HG02642 (cell line): ENCODE data around the gene ALK.
A peak's percentile ranks its signal among the peaks of the same experiment; 100 is the strongest.

Experiments
- ATAC-seq: cut with Tn5 transposase; IDR thresholded peaks from one replicate; pipeline ENCODE4 v1.9.1; 2021; ENCODE audit warnings: mild to moderate bottlenecking; ENCODE audit not compliant: unreplicated experiment, poor library complexity

ALK gene

DNA sequence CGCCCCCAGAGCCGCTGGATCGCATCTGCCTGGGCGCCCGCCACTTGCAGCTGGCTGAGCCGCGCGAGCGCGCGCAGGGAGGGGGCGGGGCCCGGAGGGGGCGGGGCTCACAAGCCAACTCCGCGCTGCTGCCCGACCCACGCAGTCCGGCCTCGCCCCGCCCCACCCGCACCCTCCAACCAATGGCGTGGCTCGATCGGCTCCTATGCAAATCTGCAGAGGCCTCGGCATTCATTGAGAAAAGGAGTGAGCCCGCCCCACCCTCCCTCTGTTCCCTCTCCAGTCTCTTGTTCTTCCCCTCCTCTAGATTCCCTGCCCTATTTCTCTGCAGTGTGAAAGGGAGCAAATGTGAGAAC, at the start of gene ALK:
Gene ALK (minus strand): TSS at position 27 of the 356 bp plus-strand sequence. CDS start 927 bp downstream, outside the sequence.
- peak; percentile 47 for ATAC-seq

DNA sequence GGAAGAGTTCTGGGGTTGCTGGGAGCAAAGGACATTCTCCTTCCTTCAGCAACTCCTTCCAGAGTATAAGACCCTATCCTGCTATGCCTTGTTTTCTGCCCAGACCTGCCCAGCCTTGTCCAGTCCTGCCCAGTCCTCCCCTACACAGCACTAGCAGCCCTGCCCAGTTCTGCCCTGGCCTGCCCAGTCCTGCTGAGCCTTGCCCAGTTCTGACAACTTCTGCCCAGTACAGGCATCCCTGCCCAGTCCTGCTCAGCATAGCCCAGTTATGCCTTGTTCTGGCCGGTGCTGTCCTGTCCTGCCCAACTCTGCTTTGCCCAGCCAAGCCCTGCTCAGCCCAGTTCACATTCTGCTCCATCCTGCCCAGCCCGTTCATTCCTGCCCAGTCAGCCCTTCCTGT, 44.9 kb upstream of the ALK start:
- no peak for ATAC-seq

DNA sequence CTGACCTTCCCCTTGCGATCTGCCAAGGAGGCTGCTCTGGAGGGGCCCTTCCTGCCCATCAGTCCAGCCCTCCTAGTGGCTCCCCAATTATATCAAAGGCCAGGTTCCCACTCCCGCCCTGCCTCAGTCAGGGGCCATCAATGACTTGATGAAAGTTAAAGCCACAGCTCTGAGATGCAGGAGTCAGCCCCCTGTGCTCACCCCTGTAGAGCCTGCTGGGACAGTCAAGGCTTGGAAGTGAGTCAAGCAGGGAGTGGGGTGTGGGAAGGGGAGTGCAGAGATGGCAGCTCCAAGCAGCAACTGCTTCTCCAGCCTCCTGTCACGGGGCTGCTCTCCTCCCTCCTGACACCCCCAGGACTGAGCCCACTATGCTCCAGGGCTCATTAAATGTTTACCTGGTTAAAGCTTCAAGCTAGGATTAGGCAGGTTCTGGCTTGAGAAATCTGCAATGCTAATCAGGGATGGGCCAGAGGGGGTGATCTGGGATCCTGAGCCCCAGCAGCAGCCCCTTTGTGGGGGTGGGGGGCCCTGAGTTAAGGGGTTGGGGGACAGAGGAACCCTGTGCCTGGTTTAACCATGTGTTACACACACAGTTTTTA, 42.7 kb upstream of the ALK start:
- ATAC-seq = no peak

GRCh38 chr2:29962922-29963321, 41.5 kb upstream of the ALK start:
- no peak for ATAC-seq

GRCh38 chr2:29954316-29954715, 32.9 kb upstream of the ALK start:
- no peak for ATAC-seq

GRCh38 chr2:29952973-29953372, 31.6 kb upstream of the ALK start:
- ATAC-seq = no peak

- no peak for ATAC-seq
Measured at GRCh38 chr2:29951576-29951975, 30.2 kb upstream of the ALK start.

GRCh38 chr2:29950481-29950880, 29.1 kb upstream of the ALK start:
- ATAC-seq = no peak

GRCh38 chr2:29949042-29949441, 27.7 kb upstream of the ALK start:
- no peak for ATAC-seq

- ATAC-seq = no peak
Measured at GRCh38 chr2:29946505-29946904, 25.1 kb upstream of the ALK start.

- ATAC-seq = no peak
Measured at GRCh38 chr2:29942711-29943110, 21.3 kb upstream of the ALK start.

GRCh38 chr2:29940706-29941105, 19.3 kb upstream of the ALK start:
- ATAC-seq = no peak

- no peak for ATAC-seq
Measured at GRCh38 chr2:29936020-29936419, 14.6 kb upstream of the ALK start.

DNA sequence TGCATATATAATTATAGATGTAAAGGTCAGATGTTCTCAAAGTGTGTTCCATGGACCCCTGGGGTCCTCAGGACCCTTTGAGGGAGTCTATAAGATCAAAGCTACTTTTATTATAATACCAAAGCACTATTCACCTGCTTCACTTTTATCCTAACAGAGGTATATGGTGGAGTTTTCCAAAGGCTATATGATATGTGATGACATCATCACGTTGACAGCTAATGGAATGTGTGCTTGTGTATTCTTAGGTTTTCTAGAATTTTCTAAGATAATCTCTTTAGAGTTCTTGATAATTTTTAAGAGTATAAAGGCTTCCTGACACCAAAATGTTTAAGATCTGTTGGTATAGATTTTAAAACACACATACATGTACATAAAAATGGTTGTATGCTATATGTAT, 10.4 kb upstream of the ALK start:
- ATAC-seq = no peak

GRCh38 chr2:29923110-29923721, 1.8 kb upstream of the ALK start:
- no peak for ATAC-seq

DNA sequence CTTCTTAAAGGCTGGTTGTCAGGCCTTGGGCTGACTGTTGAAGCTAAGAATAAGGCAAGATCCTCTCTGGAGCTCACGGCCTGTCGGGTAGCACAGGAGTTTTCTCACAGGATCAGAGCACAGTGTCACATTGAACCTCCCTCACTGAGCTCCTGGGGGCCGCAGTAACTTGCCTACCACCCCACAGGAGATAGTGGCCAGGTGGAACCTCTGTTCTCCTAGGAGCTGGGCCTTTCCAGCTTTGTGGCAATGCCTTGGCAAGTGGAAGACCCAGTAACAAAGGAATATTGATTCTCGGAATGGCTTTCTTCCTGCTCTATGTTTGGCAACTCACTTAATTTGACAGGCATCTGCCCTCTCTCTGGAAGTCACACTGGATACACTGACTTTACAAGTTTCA, 1.2 kb upstream of the ALK start:
- ATAC-seq = no peak

DNA sequence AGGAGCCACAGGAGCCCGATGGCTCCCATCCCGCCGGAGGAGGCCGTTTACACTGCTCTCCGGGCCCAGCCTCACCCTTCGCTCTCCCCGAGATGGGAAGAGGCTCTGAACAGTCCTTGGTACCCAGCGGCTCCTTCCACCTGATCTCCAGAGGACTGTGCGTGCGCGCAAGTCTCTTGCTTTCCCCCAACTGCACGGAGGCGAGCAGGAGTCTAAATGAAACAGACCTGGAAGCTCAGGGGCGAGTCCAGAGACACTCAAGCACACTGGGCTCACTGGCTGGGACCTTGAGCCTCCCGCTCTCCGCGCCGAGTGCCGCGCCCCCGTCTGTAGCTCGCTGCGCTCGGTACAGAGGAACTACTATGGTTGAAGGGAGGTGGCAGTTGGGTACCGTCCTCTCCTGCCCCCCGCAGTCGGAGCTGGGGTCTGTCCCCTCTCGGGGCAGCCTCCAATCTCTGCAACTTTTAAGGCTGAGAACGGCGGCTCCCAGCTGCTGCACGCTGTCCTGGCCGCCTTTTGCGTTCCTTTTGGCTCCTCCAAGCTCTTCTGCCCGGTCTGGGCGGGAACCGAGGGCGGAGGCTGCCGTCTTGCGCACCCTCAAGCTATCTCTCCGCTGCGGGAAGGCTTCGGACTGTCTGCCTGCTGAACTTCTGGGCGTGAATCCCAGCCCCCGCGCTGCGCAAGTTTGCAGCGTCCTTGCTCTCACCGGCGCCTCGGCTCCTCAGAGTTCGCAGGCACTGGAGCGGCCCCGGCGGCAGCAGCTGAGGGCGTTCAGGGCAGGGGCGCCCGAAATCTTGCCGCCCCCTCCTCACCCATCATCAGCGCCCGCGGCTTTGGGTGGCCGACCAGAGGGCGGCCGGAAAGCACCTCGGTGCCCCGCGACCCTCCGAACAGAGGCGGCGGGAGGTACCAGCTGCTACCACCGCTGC, 491 bp downstream of the ALK start:
- ATAC-seq = peak; percentile 15

DNA sequence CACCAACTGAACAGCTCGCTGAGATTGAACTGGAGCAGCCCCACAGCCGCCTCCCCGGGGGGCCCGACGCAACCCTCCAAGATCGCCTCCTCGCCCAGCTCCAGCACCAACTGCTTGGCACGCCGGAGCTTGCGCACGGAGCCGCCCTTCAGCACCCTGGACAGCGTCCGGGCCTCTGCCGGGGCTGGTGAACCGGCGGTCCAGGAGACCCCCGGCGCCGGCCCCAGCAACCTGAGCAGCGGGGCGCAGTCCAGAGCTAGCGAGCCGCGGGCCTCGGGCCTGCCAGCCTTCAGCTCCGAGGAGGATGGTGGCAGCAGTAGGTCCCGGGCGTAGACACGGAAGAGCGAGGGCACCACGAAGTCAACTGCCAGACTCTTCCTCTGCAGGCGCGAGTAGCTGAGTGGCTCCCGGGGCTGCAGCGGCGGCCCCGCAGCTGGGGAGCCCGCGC, 1.2 kb downstream of the ALK start:
- ATAC-seq = no peak

DNA sequence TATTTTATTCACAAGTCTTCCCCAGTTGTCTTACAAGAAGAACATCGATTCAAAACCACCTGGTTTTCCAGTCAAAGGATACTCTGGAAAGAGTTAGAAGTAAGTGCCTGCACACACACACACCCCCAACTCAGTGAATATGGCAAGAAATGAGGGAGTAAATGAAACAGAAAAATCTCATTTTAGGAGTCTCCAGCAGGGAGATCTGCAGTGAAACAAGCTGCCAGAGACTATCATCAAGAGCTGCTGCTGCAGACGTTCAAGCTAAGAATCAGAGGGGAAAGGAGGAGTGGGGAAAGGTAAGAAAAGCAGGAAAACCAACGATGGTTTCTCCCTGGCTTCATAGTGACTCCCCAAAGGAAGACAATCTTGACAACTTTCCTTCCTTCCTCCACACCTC, 2.4 kb downstream of the ALK start:
- no peak for ATAC-seq

DNA sequence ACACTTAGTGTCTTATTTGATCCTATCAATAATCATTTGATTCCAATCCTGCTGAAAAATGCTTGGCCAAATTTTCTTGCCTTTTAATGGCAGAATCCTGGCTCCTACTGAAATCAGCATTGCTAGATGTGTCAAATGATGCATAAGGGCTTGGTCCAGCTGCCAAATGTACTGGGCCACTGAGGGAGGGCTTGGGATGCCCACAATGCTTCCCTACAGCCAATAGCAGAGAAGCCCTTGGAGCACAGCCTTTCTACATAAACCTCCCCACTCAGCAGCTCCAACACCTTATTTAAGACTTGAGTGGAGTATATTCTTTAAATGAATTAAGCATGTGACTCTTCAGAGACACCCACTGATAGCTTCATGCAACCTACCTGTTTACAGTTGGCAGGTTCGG, 3.6 kb downstream of the ALK start:
- ATAC-seq = no peak

DNA sequence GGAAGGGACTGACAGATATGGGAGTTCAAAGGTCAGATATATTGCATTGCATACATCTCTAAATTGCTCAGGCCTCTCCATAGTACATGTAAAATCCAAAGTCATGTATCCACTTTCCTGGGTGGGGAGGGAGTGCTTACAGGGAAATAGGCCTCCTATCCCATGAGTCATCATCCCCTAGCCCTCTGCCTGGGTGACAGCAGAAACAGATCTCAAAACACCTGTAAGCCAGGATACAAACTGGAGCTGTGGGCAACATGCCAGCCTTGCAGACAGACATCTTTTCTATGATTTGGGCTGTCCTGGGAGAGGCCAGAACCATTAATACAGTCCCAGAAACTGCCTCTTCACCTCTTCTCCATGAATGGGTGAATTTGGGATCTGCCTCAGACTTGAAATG, 4.8 kb downstream of the ALK start:
- no peak for ATAC-seq
